HG03354 (cell line): ENCODE data around the gene THRB.
A peak's percentile ranks its signal among the peaks of the same experiment; 100 is the strongest.

Experiments
- ATAC-seq: cut with Tn5 transposase; IDR thresholded peaks from one replicate; pipeline ENCODE4 v1.9.1; 2021; ENCODE audit warnings: mild to moderate bottlenecking; ENCODE audit not compliant: unreplicated experiment, poor library complexity, severe bottlenecking

Gene THRB

GRCh38 chr3:24180616-24181015 lies 314.0 kb downstream of the THRB start:
- ATAC-seq, result no peak

GRCh38 chr3:24177201-24177600 lies 317.4 kb downstream of the THRB start:
- ATAC-seq, result no peak

- ATAC-seq, result no peak
Measured at GRCh38 chr3:24174614-24175013, 320.0 kb downstream of the THRB start.

- ATAC-seq, result no peak
Measured at GRCh38 chr3:24168977-24169376, 325.7 kb downstream of the THRB start.

GRCh38 chr3:24167429-24167828 lies 327.2 kb downstream of the THRB start:
- ATAC-seq, result no peak

GRCh38 chr3:24166515-24166914 lies 328.1 kb downstream of the THRB start:
- no peak for ATAC-seq

- ATAC-seq, result no peak
Measured at GRCh38 chr3:24165603-24165982, 329.1 kb downstream of the THRB start.

- no peak for ATAC-seq
Measured at GRCh38 chr3:24164967-24165602, 329.6 kb downstream of the THRB start.

- no peak for ATAC-seq
Measured at GRCh38 chr3:24162929-24163328, 331.7 kb downstream of the THRB start.

GRCh38 chr3:24161841-24162240 lies 332.8 kb downstream of the THRB start:
- no peak for ATAC-seq

- no peak for ATAC-seq
Measured at GRCh38 chr3:24160424-24161095, 334.1 kb downstream of the THRB start.

- ATAC-seq, result no peak
Measured at GRCh38 chr3:24158761-24159454, 335.7 kb downstream of the THRB start.

- ATAC-seq, result no peak
Measured at GRCh38 chr3:24157106-24157505, 337.5 kb downstream of the THRB start.

GRCh38 chr3:24156466-24156865 lies 338.2 kb downstream of the THRB start:
- no peak for ATAC-seq

- ATAC-seq, result no peak
Measured at GRCh38 chr3:24155276-24155675, 339.4 kb downstream of the THRB start.

- ATAC-seq, result no peak
Measured at GRCh38 chr3:24154781-24155180, 339.9 kb downstream of the THRB start.

GRCh38 chr3:24154013-24154695 lies 340.5 kb downstream of the THRB start:
- ATAC-seq, result peak; percentile 76

GRCh38 chr3:24151594-24151993 lies 343.1 kb downstream of the THRB start:
- ATAC-seq, result no peak

GRCh38 chr3:24149032-24149431 lies 345.6 kb downstream of the THRB start:
- ATAC-seq, result no peak

- no peak for ATAC-seq
Measured at GRCh38 chr3:24145981-24146822, 348.4 kb downstream of the THRB start.
